MCF 10A (cell line): ENCODE results near the gene XPNPEP1. TPM values are rescaled to one million over a fixed set of nuclear protein-coding genes. Genes with fewer than 3 reads are reported as not detected.

Experiments
- BruUV-seq: library from RNA; stranded (reverse); fragments of 400-500 nt; replicated peaks from 2 replicates; lab custom pipeline; 2021; lab: Mats Ljungman, UMichigan
- CTCF ChIA-PET: fragments of 300-600 bp; sonication (Branson Sonifier 250); formaldehyde crosslinking; extraction: SDS; loops from one replicate; lab custom pipeline; 2021; ENCODE audit warnings: antibody characterized with exemption, inconsistent platforms; lab: Yijun Ruan, JAX
- POLR2A ChIA-PET: fragments of 300-600, 350-650 bp; sonication (Branson Sonifier 250); formaldehyde crosslinking; extraction: SDS; loops from one replicate; lab custom pipeline; 2020; ENCODE audit warnings: antibody characterized with exemption, inconsistent platforms; lab: Yijun Ruan, JAX
- DNase-seq: peaks from one replicate; pipeline ENCODE4 v3.0.0-alpha.2; 2018; ENCODE audit not compliant: unreplicated experiment
- H3K27ac Mint-ChIP-seq: one replicate; pipeline ENCODE4 v1.8.0; 2022; ENCODE audit warnings: mild to moderate bottlenecking, low read depth, mixed read lengths; ENCODE audit not compliant: unreplicated experiment
- H3K27me3 Mint-ChIP-seq: one replicate; pipeline ENCODE4 v1.8.0; 2022; ENCODE audit warnings: mixed read lengths; ENCODE audit not compliant: insufficient read depth, unreplicated experiment
- H3K36me3 Mint-ChIP-seq: one replicate; pipeline ENCODE4 v1.8.0; 2022; ENCODE audit warnings: mild to moderate bottlenecking, moderate library complexity, mixed read lengths; ENCODE audit not compliant: insufficient read depth, unreplicated experiment
- H3K4me1 Mint-ChIP-seq: one replicate; pipeline ENCODE4 v1.8.0; 2022; ENCODE audit warnings: mixed read lengths; ENCODE audit not compliant: insufficient read depth, unreplicated experiment
- H3K4me3 Mint-ChIP-seq: one replicate; pipeline ENCODE4 v1.8.0; 2022; ENCODE audit warnings: mild to moderate bottlenecking, moderate library complexity, mixed read lengths; ENCODE audit not compliant: unreplicated experiment
- H3K9me3 Mint-ChIP-seq: one replicate; pipeline ENCODE4 v1.8.0; 2022; ENCODE audit warnings: mixed read lengths; ENCODE audit not compliant: unreplicated experiment
- CTCF ChIP-seq: fragments of 200-600 bp; IDR thresholded peaks from one replicate; pipeline ENCODE4 v1.8.0; 2022; ENCODE audit warnings: antibody characterized with exemption, mild to moderate bottlenecking; ENCODE audit not compliant: unreplicated experiment
- intact Hi-C: fragments of 100-400 bp; cut with micrococcal nuclease; formaldehyde crosslinking; loops from 2 replicates; pipeline ENCODE4 v1.14.1; 2022
- total RNA-seq: library from RNA; stranded (reverse); gene quantifications from 2 replicates; pipeline ENCODE4 v1.2.3, GENCODE V29; 2022

The XPNPEP1 gene
- total RNA-seq, 1 experiment from 2014 or later = 52.1 TPM

- Mint-ChIP-seq H3K4me1 (peaks cover 13% of the 10 kb centered on the region), H3K27ac (no peak overlapping the region), H3K4me3 (no peak overlapping the region), H3K27me3 (no peaks in the 10 kb centered on the region), H3K9me3 (no peaks in the 10 kb centered on the region), H3K36me3 (no peaks in the 10 kb centered on the region)
- BruUV-seq = no TSS peak
- no peak for DNase-seq
- TF ChIP-seq CTCF = no peak
- ChIA-PET CTCF (interaction anchor here (0.7 kb wide), 1 partner anchor 15 kb away, joined by 4 read pairs; no protein-coding TSS in a partner anchor), POLR2A (interaction anchor here (0.7 kb wide), 1 partner anchor 947 kb away, joined by 4 read pairs; no protein-coding TSS in a partner anchor)
- intact Hi-C loops = loop anchor here (10.0 kb wide), 1 partner anchor 68 kb away; no protein-coding TSS in a partner anchor
Measured at GRCh38 chr10:109952526-109952925, 29.2 kb upstream of the XPNPEP1 start.

- no peak for DNase-seq
- Mint-ChIP-seq H3K27ac (no peak overlapping the region), H3K36me3 (no peaks in the 10 kb centered on the region), H3K9me3 (no peaks in the 10 kb centered on the region), H3K4me3 (no peak overlapping the region), H3K27me3 (no peaks in the 10 kb centered on the region), H3K4me1 (no peaks in the 10 kb centered on the region)
- intact Hi-C loops = no loop called here
- TF ChIP-seq CTCF = no peak
- POLR2A ChIA-PET = interaction anchor here (0.9 kb wide), 1 partner anchor 8 kb away, joined by 3 read pairs; no protein-coding TSS in a partner anchor
- BruUV-seq = no TSS peak
- CTCF ChIA-PET = interaction anchor here (1.4 kb wide), 1 partner anchor 63 kb away, joined by 4 read pairs; no protein-coding TSS in a partner anchor
Measured at GRCh38 chr10:109947111-109947920, 24.0 kb upstream of the XPNPEP1 start.

DNA sequence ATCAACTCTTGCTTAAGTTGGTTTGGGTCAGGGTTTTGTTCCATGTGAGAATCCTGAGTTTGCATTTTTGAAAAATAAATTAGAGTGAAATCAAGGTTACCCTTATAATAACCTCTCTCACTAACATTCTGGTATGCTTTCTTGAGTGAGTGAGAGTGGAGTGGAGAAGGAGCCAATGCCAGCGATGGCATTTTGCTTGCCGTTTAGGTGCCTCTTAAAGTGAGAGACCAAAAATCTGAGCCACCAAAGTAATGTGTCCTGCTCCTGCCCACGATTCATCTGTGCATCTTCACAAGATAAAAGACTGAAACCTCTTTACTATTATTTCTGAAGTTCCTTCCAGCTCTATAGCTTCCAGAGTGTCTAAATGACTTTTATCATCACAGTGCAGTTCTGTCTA, 23.4 kb upstream of the XPNPEP1 start:
- intact Hi-C loops = no loop called here
- DNase-seq = no peak
- CTCF ChIA-PET = no interaction called here
- no TSS peak for BruUV-seq
- H3K27ac Mint-ChIP-seq = no peak overlapping the region
- no peak overlapping the region for H3K4me3 Mint-ChIP-seq
- no peaks in the 10 kb centered on the region for H3K4me1 Mint-ChIP-seq
- no peaks in the 10 kb centered on the region for H3K27me3 Mint-ChIP-seq
- POLR2A ChIA-PET = interaction anchor here (0.7 kb wide), 1 partner anchor 845 kb away, joined by 3 read pairs; no protein-coding TSS in a partner anchor
- TF ChIP-seq CTCF = no peak
- H3K36me3 Mint-ChIP-seq = no peaks in the 10 kb centered on the region
- no peaks in the 10 kb centered on the region for H3K9me3 Mint-ChIP-seq

DNA sequence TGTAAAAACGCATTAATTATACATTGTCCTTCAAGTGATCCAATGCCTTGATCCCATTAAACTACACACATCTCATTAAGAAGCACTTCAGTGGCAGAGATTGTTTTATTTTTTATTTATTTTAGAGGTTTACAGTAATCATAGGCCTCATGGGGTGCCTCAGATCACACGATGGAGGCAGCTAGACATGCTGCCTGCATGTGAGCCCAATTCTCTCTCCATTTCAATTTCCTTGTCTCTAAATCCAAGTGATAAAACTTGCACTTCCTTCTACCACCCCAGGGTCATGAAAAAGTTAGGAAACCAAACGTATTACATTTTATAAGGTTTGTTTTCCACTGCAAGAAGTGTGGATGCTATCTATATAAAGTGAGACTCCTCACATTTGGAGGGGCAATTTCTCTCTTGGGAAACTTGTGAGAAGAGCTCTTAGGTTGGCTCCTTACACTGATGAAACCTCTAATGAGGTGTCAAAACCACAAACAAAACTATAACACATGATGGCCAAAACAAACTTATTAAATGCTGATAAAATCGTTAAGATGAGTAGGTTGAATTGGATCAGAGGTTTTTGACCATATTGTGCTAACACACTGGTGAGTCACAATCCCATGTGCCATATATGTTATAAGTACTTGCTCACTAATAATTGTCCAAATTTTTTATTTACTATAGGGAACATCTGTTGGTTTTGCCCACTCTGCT, 22.3 kb upstream of the XPNPEP1 start:
- DNase-seq = no peak
- no peak overlapping the region for H3K27ac Mint-ChIP-seq
- ChIA-PET POLR2A (interaction anchor here (0.7 kb wide), 2 partner anchors 70 to 846 kb away, joined by 3 read pairs; no protein-coding TSS in a partner anchor), CTCF (interaction anchor here (0.6 to 1.8 kb wide), 3 partner anchors 56 to 79 kb away, joined by 3 to 5 read pairs (median 4); no protein-coding TSS in a partner anchor)
- H3K4me3 Mint-ChIP-seq = no peak overlapping the region
- TF ChIP-seq CTCF = no peak
- no peaks in the 10 kb centered on the region for H3K27me3 Mint-ChIP-seq
- no TSS peak for BruUV-seq
- no peaks in the 10 kb centered on the region for H3K9me3 Mint-ChIP-seq
- H3K4me1 Mint-ChIP-seq = no peaks in the 10 kb centered on the region
- no peaks in the 10 kb centered on the region for H3K36me3 Mint-ChIP-seq
- intact Hi-C loops = no loop called here
